Lung (tissue), 16 donors: ENCODE results near the gene PDLIM3. TPM values are rescaled to one million over a fixed set of nuclear protein-coding genes. Genes with fewer than 3 reads are reported as not detected.
A peak's percentile ranks its signal among the peaks of the same experiment; 100 is the strongest.

ENCODE experiments used
- ATAC-seq: fragments of 200-7000 bp; cut with Tn5 transposase; one replicate; pipeline ENCODE4 v1.9.1; 2020; ENCODE audit warnings: moderate number of reproducible peaks; ENCODE audit not compliant: insufficient read depth, low FRiP score
- DNase-seq, 3 donors: peaks; one replicate each; pipeline ENCODE4 v3.0.0-alpha.2; 2013 to 2017
- H3K27ac ChIP-seq, 2 donors: one replicate each; pipeline ENCODE4 v1.5.1; 2013; ENCODE audit warnings: mild to moderate bottlenecking in 2 of 2, moderate library complexity in 2 of 2, control low read depth in 1 of 2, inconsistent platforms in 1 of 2, low read depth in 1 of 2, low read length in 1 of 2
- H3K27me3 ChIP-seq, 3 donors: one replicate each; pipeline ENCODE4 v1.5.1; 2013; ENCODE audit warnings: low read length in 2 of 3; ENCODE audit not compliant: control insufficient read depth in 3 of 3, insufficient read depth in 3 of 3
- H3K36me3 ChIP-seq, 4 donors: one replicate each; pipeline ENCODE4 v1.5.1; 2013; ENCODE audit warnings: low read length in 4 of 4, mild to moderate bottlenecking in 1 of 4, moderate library complexity in 1 of 4; ENCODE audit not compliant: control insufficient read depth in 4 of 4, insufficient read depth in 4 of 4
- H3K4me1 ChIP-seq, 5 donors: one replicate each; pipeline ENCODE4 v1.5.1; 2013; ENCODE audit warnings: low read length in 5 of 5, mild to moderate bottlenecking in 2 of 5, moderate library complexity in 1 of 5; ENCODE audit not compliant: control insufficient read depth in 5 of 5, insufficient read depth in 5 of 5
- H3K4me3 ChIP-seq: one replicate; pipeline ENCODE4 v1.5.1; 2013; ENCODE audit warnings: mild to moderate bottlenecking, control low read depth, moderate library complexity
- H3K9ac ChIP-seq, 2 donors: one replicate each; pipeline ENCODE4 v1.5.1; 2013; ENCODE audit warnings: low read length in 2 of 2, control low read depth in 1 of 2; ENCODE audit not compliant: insufficient read depth in 1 of 2
- H3K9me3 ChIP-seq, 4 donors: one replicate each; pipeline ENCODE4 v1.5.1; 2013; ENCODE audit warnings: low read length in 3 of 4, mild to moderate bottlenecking in 1 of 4, moderate library complexity in 1 of 4; ENCODE audit not compliant: control insufficient read depth in 4 of 4, insufficient read depth in 3 of 4
- WGBS, 2 donors: extraction: QIAGEN DNeasy Blood & Tissue Kit; methylation state at CpG; one replicate each; pipeline ENCODE4 v1.1.7; 2013; 5-methylcytosine and 5-hydroxymethylcytosine counted together
- long read RNA-seq, 5 donors: transcript quantifications; one replicate each; lab custom pipeline, GENCODE V29; 2026
- polyA plus RNA-seq, 2 donors: library from polyadenylated mRNA; stranded (reverse); fragments of 200-250 nt; gene quantifications; one replicate each; pipeline ENCODE4 v1.2.1, GENCODE V29; 2013
- total RNA-seq, 2 donors: library from RNA; depleted of rRNA in 1 of 2; stranded (reverse); fragments of >200 nt in 1 of 2; gene quantifications; one replicate each; pipeline ENCODE4 v1.2.1, GENCODE V29; 2014 to 2021
- TF ChIP-seq, protein P1 (sequence below): IDR thresholded peaks from 2 replicates; pipeline ENCODE4 v1.5.1; 2012; ENCODE audit warnings: mild to moderate bottlenecking; ENCODE audit errors: control extremely low read depth, extremely low read depth
- donor health status: control.
- donor health status: control.
- donor health status: Bipolar disorder and iron deficiency.
- donor health status: healthy.
- donor health status: DM: yes; HTN: yes; CAD: no.

Gene PDLIM3
- total RNA-seq (10 to 100 TPM; 42.0 to 58.1 TPM), polyA plus RNA-seq (10 to 100 TPM; 21.5 to 25.8 TPM)
- long read RNA-seq, donor 1, transcript PDLIM3-203 (7 exons, 1,672 nt), result major isoform, 7 of 7 reads
- long read RNA-seq, donor 1, partial matches to known transcripts, result 0 of 7 reads
- long read RNA-seq, donor 1, other reads (novel, unspliced or antisense), result 0 of 7 reads
- long read RNA-seq, donor 2, partial matches to known transcripts, result 0 of 4 reads
- long read RNA-seq, donor 2, other reads (novel, unspliced or antisense), result 0 of 4 reads
- long read RNA-seq, donor 3, full-length matches to known transcripts, result 6 of 6 reads
- long read RNA-seq, donor 3, partial matches to known transcripts, result 0 of 6 reads
- long read RNA-seq, donor 3, other reads (novel, unspliced or antisense), result 0 of 6 reads
- long read RNA-seq, donor 4, partial matches to known transcripts, result 0 of 3 reads
- long read RNA-seq, donor 4, other reads (novel, unspliced or antisense), result 0 of 3 reads
- long read RNA-seq, donor 5, partial matches to known transcripts, result 0 of 7 reads
- long read RNA-seq, donor 5, other reads (novel, unspliced or antisense), result 0 of 7 reads

GRCh38 chr4:185534866-185535611 lies at the start of gene PDLIM3:
Gene PDLIM3 (minus strand): TSS chr4:185535507. CDS start chr4:185535434, 73 bp downstream.
- no peaks in the 10 kb centered on the region for H3K9me3 ChIP-seq
- H3K4me3 ChIP-seq, result peak within 1 kb of the TSS; percentile 74
- ATAC-seq (peak; percentile 83), DNase-seq (peak; percentile 79 to 87 (median 82))
- H3K27me3 ChIP-seq, result peaks cover 0 to 21% (median 4%) of the 10 kb centered on the region in 3 donors
- WGBS, 2 donors, result 2% methylated on average over 49 to 66 of the region's 66 CpGs
- peak within 1 kb of the TSS; percentile 90 to 93 for H3K27ac ChIP-seq
- H3K4me1 ChIP-seq, result peaks cover 0 to 12% (median 0%) of the 10 kb centered on the region in 5 donors
- TF ChIP-seq, protein P1, sequence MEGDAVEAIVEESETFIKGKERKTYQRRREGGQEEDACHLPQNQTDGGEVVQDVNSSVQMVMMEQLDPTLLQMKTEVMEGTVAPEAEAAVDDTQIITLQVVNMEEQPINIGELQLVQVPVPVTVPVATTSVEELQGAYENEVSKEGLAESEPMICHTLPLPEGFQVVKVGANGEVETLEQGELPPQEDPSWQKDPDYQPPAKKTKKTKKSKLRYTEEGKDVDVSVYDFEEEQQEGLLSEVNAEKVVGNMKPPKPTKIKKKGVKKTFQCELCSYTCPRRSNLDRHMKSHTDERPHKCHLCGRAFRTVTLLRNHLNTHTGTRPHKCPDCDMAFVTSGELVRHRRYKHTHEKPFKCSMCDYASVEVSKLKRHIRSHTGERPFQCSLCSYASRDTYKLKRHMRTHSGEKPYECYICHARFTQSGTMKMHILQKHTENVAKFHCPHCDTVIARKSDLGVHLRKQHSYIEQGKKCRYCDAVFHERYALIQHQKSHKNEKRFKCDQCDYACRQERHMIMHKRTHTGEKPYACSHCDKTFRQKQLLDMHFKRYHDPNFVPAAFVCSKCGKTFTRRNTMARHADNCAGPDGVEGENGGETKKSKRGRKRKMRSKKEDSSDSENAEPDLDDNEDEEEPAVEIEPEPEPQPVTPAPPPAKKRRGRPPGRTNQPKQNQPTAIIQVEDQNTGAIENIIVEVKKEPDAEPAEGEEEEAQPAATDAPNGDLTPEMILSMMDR, result no peak
- H3K36me3 ChIP-seq, result no peaks in the 10 kb centered on the region
- H3K9ac ChIP-seq, result peak within 1 kb of the TSS; percentile 72 to 96

GRCh38 chr4:185583813-185584212 lies 48.5 kb upstream of the PDLIM3 start:
- TF ChIP-seq, protein P1, result no peak
- Histone ChIP-seq H3K27ac (no peak overlapping the region), H3K27me3 (peaks cover 0 to 5% (median 0%) of the 10 kb centered on the region in 3 donors), H3K4me3 (no peak overlapping the region), H3K9ac (no peak overlapping the region), H3K4me1 (peaks cover 0 to 16% (median 3%) of the 10 kb centered on the region in 5 donors), H3K36me3 (peaks cover 0 to 6% (median 0%) of the 10 kb centered on the region in 4 donors), H3K9me3 (no peaks in the 10 kb centered on the region)
- DNase-seq (no peak), ATAC-seq (no peak)
- 91 to 100% methylated on average over 1 of the region's 1 CpG for WGBS, 2 donors

- no peaks in the 10 kb centered on the region for H3K9me3 ChIP-seq
- TF ChIP-seq, protein P1, result no peak
- H3K4me3 ChIP-seq, result no peak overlapping the region
- H3K27ac ChIP-seq, result no peak overlapping the region
- H3K9ac ChIP-seq, result no peak overlapping the region
- H3K27me3 ChIP-seq, result peaks cover 0 to 3% (median 0%) of the 10 kb centered on the region in 3 donors
- WGBS, 2 donors, result 82 to 84% methylated on average over 7 of the region's 7 CpGs
- DNase-seq, result no peak
- H3K4me1 ChIP-seq, result peaks cover 0 to 19% (median 3%) of the 10 kb centered on the region in 5 donors
- peaks cover 0 to 6% (median 0%) of the 10 kb centered on the region in 4 donors for H3K36me3 ChIP-seq
- no peak for ATAC-seq
These were observed 47.5 kb upstream of the PDLIM3 start for GRCh38 chr4:185582651-185583400.
